ENCODE measurements around the gene ZCCHC14. TPM values are rescaled to one million over a fixed set of nuclear protein-coding genes. Genes with fewer than 3 reads are reported as not detected.
A peak's percentile ranks its signal among the peaks of the same experiment; 100 is the strongest.
"Not testable (repeated sequence)": the region's sequence is repeated elsewhere in the genome, so short reads cannot be mapped to it uniquely, and the experiment has no call there.

ZCCHC14 gene
- total and polyA plus RNA-seq, 2 experiments from 2014 or later: 4.3 to 14.5 TPM

GRCh38 chr16:87389245-87389644 lies 103.6 kb downstream of the ZCCHC14 start:
- 92% methylated on average over 5 of the region's 5 CpGs for WGBS (ENCODE audit: low lambda C conversion rate, missing lambda C conversion rate)
- Histone ChIP-seq H3K4me3 (no peak overlapping the region), H3K4me1 (ENCODE audit: insufficient read depth) (peaks cover 21% of the 10 kb centered on the region), H2AFZ (no peak overlapping the region), H3K9me2 (replicated peaks; ENCODE audit: insufficient read depth) (no peaks in the 10 kb centered on the region), H3K27ac (peak overlapping the region; percentile 80), H4K20me1 (ENCODE audit: insufficient read depth, poor library complexity, severe bottlenecking) (peaks cover 14% of the 10 kb centered on the region), H3K79me2 (peaks cover 15% of the 10 kb centered on the region), H3K36me3 (replicated peaks; ENCODE audit: insufficient read depth, low read depth) (no peaks in the 10 kb centered on the region), H3K27me3 (no peaks in the 10 kb centered on the region), H3K4me2 (no peak overlapping the region), H3K9me3 (ENCODE audit: low read depth) (no peaks in the 10 kb centered on the region)
- no peak for TF ChIP-seq EZH2 (IDR thresholded peaks at IDR 0.05; ENCODE audit: borderline replicate concordance)
- no peak for TF ChIP-seq CTCF (IDR thresholded peaks at IDR 0.05; ENCODE audit: poor library complexity)
- no peak for TF ChIP-seq EZH2phosphoT487 (IDR thresholded peaks at IDR 0.05; ENCODE audit: low read depth, severe bottlenecking, unreplicated experiment)
- no peak for DNase-seq (ENCODE audit: low spot score)

DNA sequence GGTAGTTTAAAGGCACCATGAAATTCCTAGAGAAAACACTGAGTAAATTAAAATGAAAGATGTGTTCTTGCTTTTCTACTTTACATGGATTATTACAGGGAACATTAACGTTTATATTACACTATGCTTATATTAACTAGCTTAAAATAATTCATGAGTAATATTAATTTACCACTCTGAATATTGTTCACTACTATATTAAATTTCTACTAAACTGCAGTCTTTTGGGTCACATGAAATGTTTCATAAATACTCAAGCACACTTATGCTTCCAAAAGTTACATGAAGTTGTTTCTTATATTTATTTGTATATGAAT lies 104.0 kb downstream of the ZCCHC14 start:
- H4K20me1 ChIP-seq (ENCODE audit: insufficient read depth, poor library complexity, severe bottlenecking): peaks cover 9% of the 10 kb centered on the region
- H2AFZ ChIP-seq: no peak overlapping the region
- peak overlapping the region; percentile 80 for H3K27ac ChIP-seq
- H3K36me3 ChIP-seq (replicated peaks; ENCODE audit: insufficient read depth, low read depth): no peaks in the 10 kb centered on the region
- TF ChIP-seq CTCF (IDR thresholded peaks at IDR 0.05; ENCODE audit: poor library complexity): no peak
- no peak for TF ChIP-seq EZH2 (IDR thresholded peaks at IDR 0.05; ENCODE audit: borderline replicate concordance)
- no peak for TF ChIP-seq EZH2phosphoT487 (IDR thresholded peaks at IDR 0.05; ENCODE audit: low read depth, severe bottlenecking, unreplicated experiment)
- H3K4me3 ChIP-seq: no peak overlapping the region
- H3K79me2 ChIP-seq: peaks cover 11% of the 10 kb centered on the region
- DNase-seq (ENCODE audit: low spot score): no peak
- H3K9me3 ChIP-seq (ENCODE audit: low read depth): no peaks in the 10 kb centered on the region
- no peaks in the 10 kb centered on the region for H3K9me2 ChIP-seq (replicated peaks; ENCODE audit: insufficient read depth)
- peaks cover 16% of the 10 kb centered on the region for H3K4me1 ChIP-seq (ENCODE audit: insufficient read depth)
- peak overlapping the region; percentile 46 for H3K4me2 ChIP-seq
- 55% methylated on average over 1 of the region's 1 CpG for WGBS (ENCODE audit: low lambda C conversion rate, missing lambda C conversion rate)
- H3K27me3 ChIP-seq: no peaks in the 10 kb centered on the region

DNA sequence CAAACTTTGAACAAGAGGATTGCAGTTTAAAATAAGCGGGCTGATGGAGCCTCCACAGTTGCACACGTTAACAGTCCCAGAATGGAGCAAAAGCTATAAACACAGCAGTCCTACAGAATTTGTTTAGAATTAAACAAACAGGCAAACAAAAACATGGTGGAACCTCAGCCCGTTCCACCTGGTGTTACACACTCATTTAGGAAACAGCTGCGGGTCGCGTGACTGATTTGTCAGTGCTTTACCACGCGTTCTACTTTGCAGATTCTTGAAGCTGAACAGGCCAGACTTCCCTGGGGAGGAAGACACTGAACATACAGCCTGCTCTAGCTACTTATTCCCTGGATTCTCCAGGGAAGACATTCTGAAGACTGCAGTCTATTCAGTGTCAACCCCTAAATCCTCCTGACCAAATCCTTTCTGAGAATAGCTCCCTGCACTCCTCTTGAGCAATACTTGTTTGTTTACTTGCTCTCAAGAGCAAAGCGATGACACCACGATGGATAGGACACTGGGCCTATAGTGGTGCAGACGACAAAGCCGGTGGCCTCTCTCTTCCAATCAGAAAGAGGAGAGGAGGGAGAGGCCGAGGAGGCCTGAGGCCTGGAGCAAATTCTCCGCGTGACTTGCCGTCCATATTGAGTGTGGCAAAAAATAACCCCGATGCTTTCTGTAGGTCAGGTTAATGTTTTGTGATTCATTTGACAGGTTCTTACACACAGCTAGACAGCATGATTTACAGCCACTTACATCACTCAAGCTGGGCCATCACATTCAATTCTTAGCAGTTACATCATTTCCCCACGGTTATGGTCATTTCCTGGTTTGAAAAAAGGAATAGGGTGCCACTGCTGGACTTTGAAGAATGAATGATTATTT lies 104.6 kb downstream of the ZCCHC14 start:
- no peaks in the 10 kb centered on the region for H3K27me3 ChIP-seq
- no peaks in the 10 kb centered on the region for H3K36me3 ChIP-seq (replicated peaks; ENCODE audit: insufficient read depth, low read depth)
- peak overlapping the region; percentile 62 for H3K4me2 ChIP-seq
- no peaks in the 10 kb centered on the region for H3K9me2 ChIP-seq (replicated peaks; ENCODE audit: insufficient read depth)
- H3K4me3 ChIP-seq: no peak overlapping the region
- H4K20me1 ChIP-seq (ENCODE audit: insufficient read depth, poor library complexity, severe bottlenecking): peaks cover 3% of the 10 kb centered on the region
- H3K27ac ChIP-seq: peak overlapping the region; percentile 86
- 14% methylated on average over 18 of the region's 18 CpGs for WGBS (ENCODE audit: low lambda C conversion rate, missing lambda C conversion rate)
- DNase-seq (ENCODE audit: low spot score): peak; percentile 97
- H2AFZ ChIP-seq: no peak overlapping the region
- H3K79me2 ChIP-seq: peaks cover 5% of the 10 kb centered on the region
- peaks cover 13% of the 10 kb centered on the region for H3K4me1 ChIP-seq (ENCODE audit: insufficient read depth)
- H3K9me3 ChIP-seq (ENCODE audit: low read depth): no peaks in the 10 kb centered on the region
- TF ChIP-seq EZH2 (IDR thresholded peaks at IDR 0.05; ENCODE audit: borderline replicate concordance) (no peak), CTCF (IDR thresholded peaks at IDR 0.05; ENCODE audit: poor library complexity) (no peak), EZH2phosphoT487 (IDR thresholded peaks at IDR 0.05; ENCODE audit: low read depth, severe bottlenecking, unreplicated experiment) (no peak)

DNA sequence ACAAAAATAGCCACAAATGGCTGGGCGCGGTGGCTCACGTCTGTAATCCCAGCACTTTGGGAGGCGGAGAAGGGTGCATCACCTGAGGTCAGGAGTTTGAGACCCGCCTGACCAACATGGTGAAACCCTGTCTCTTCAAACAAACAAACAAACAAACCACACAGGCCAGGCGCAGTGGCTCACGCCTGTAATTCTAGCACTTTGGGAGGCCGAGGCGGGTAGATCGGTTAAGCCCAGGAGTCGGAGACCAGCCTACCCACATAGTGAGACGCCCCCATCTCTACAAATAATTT lies 108.0 kb downstream of the ZCCHC14 start:
- H3K9me3 ChIP-seq (ENCODE audit: low read depth); H3K9me2 ChIP-seq (replicated peaks; ENCODE audit: insufficient read depth); H3K27me3 ChIP-seq; DNase-seq (ENCODE audit: low spot score); H3K36me3 ChIP-seq (replicated peaks; ENCODE audit: insufficient read depth, low read depth): not testable (repeated sequence)
- 81% methylated on average over 12 of the region's 12 CpGs for WGBS (ENCODE audit: low lambda C conversion rate, missing lambda C conversion rate)
- Histone ChIP-seq H3K4me3 (peak overlapping the region; percentile 40), H3K27ac (peak overlapping the region; percentile 89), H3K79me2 (peaks cover 31% of the 10 kb centered on the region), H3K4me2 (peak overlapping the region; percentile 76), H4K20me1 (ENCODE audit: insufficient read depth, poor library complexity, severe bottlenecking) (peaks cover 19% of the 10 kb centered on the region), H2AFZ (peak overlapping the region; percentile 91), H3K4me1 (ENCODE audit: insufficient read depth) (peaks cover 26% of the 10 kb centered on the region)

Data from hepatocyte (in vitro differentiated cells).